Caco-2 (cell line): Measurements from ENCODE around the gene SLC25A39. TPM values are rescaled to one million over a fixed set of nuclear protein-coding genes. Genes with fewer than 3 reads are reported as not detected.

Experiments used
- BruUV-seq: library from RNA; stranded (reverse); fragments of 400-500 nt; replicated peaks from 2 replicates; lab custom pipeline; 2021; lab: Mats Ljungman, UMichigan
- CTCF ChIA-PET: fragments of 300-600 bp; sonication (Branson Sonifier 250); formaldehyde crosslinking; loops from one replicate; lab custom pipeline; 2022; ENCODE audit warnings: antibody characterized with exemption; lab: Charles Lee
- POLR2A ChIA-PET: fragments of 300-600 bp; sonication (Branson Sonifier 250); formaldehyde crosslinking; loops from one replicate; lab custom pipeline; 2022; ENCODE audit warnings: antibody characterized with exemption; lab: Charles Lee
- DNase-seq, 2 experiments: peaks; one replicate each; pipeline versions ENCODE4 v3.0.0 to v3.0.0-alpha.2; 2020 to 2022
- H3K27me3 ChIP-seq: replicated peaks from 2 replicates; pipeline ENCODE4 v1.6.0; 2011; ENCODE audit warnings: low read length; ENCODE audit not compliant: control insufficient read depth, insufficient read depth
- H3K36me3 ChIP-seq: 2 replicates; pipeline ENCODE4 v1.5.1; 2011; ENCODE audit warnings: low read length; ENCODE audit not compliant: control insufficient read depth, insufficient read depth
- H3K4me1 ChIP-seq: fragments of 250-450 bp; sonication (Bioruptor Pico); 2 replicates; pipeline ENCODE4 v1.5.1; 2020; ENCODE audit warnings: mild to moderate bottlenecking
- H3K4me3 ChIP-seq: 2 replicates; pipeline ENCODE4 v1.5.1; 2011; ENCODE audit warnings: low read depth, mild to moderate bottlenecking, control low read depth, low read length
- H3K9me3 ChIP-seq: fragments of 250-450 bp; sonication (Bioruptor Pico); 2 replicates; pipeline ENCODE4 v1.5.1; 2020; ENCODE audit warnings: mild to moderate bottlenecking, moderate library complexity
- H3K27ac Mint-ChIP-seq: one replicate; pipeline ENCODE4 v1.8.0; 2022; ENCODE audit warnings: mixed read lengths; ENCODE audit not compliant: unreplicated experiment
- H3K27me3 Mint-ChIP-seq: one replicate; pipeline ENCODE4 v1.8.0; 2022; ENCODE audit warnings: mixed read lengths; ENCODE audit not compliant: insufficient read depth, unreplicated experiment
- H3K36me3 Mint-ChIP-seq: one replicate; pipeline ENCODE4 v1.8.0; 2022; ENCODE audit warnings: mild to moderate bottlenecking, mixed read lengths; ENCODE audit not compliant: insufficient read depth, unreplicated experiment
- H3K4me1 Mint-ChIP-seq: one replicate; pipeline ENCODE4 v1.8.0; 2022; ENCODE audit warnings: low read depth, mixed read lengths; ENCODE audit not compliant: unreplicated experiment
- H3K4me3 Mint-ChIP-seq: one replicate; pipeline ENCODE4 v1.8.0; 2022; ENCODE audit warnings: mild to moderate bottlenecking, moderate library complexity, mixed read lengths; ENCODE audit not compliant: unreplicated experiment
- H3K9me3 Mint-ChIP-seq: one replicate; pipeline ENCODE4 v1.8.0; 2022; ENCODE audit warnings: mixed read lengths; ENCODE audit not compliant: unreplicated experiment
- intact Hi-C: fragments of 100-400 bp; cut with micrococcal nuclease; formaldehyde crosslinking; loops from one replicate; pipeline ENCODE4 v1.10.0; 2022; ENCODE audit not compliant: unreplicated experiment
- total RNA-seq: library from RNA; stranded (reverse); gene quantifications from 2 replicates; pipeline ENCODE4 v1.2.3, GENCODE V29; 2022
- TF ChIP-seq, protein P1 (sequence below), 2 experiments: fragments of 200-600 bp in 1 of 2; IDR thresholded peaks; 1 replicate in 1 of 2; 2 replicates in 1 of 2; pipeline versions ENCODE4 v1.5.1 to v1.8.0; 2011 to 2022; ENCODE audit warnings: antibody characterized with exemption in 1 of 2, control low read depth in 1 of 2, inconsistent platforms in 1 of 2, low read depth in 1 of 2, low read length in 1 of 2, mild to moderate bottlenecking in 1 of 2, moderate library complexity in 1 of 2; ENCODE audit not compliant: insufficient read depth in 1 of 2, severe bottlenecking in 1 of 2, unreplicated experiment in 1 of 2

The SLC25A39 gene
- total RNA-seq, 1 experiment from 2014 or later = 155 TPM

DNA sequence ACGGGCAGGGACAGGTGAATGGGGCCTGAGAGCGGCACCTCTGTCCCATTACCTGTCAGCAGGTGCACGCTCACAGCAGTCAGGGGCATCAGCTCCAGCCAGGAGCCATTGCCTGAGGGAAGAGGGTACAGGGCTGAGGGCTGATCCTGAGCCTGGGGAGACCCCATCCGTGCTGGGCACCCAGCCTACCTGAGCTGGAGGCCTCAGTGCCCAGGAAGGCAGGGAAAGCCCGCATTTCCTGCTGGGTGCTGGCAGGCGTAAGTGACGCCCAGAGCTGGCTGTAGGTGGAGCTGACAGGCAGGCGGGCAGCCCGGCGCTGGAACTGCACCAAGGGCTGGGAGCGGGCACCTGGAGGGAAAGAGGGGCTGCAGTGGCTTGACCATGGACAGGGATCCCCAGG, 31.6 kb upstream of the SLC25A39 start:
- peaks cover 11% of the 10 kb centered on the region for H3K4me1 Mint-ChIP-seq
- BruUV-seq = no TSS peak
- H3K27me3 ChIP-seq = no peaks in the 10 kb centered on the region
- no peaks in the 10 kb centered on the region for H3K9me3 ChIP-seq
- ChIA-PET POLR2A (no interaction called here), CTCF (interaction anchor here (1.1 to 1.3 kb wide), 3 partner anchors 20 to 167 kb away, joined by 3 to 11 read pairs (median 3); no protein-coding TSS in a partner anchor)
- no peak for DNase-seq
- no peak overlapping the region for H3K4me3 ChIP-seq
- H3K9me3 Mint-ChIP-seq = no peaks in the 10 kb centered on the region
- no peaks in the 10 kb centered on the region for H3K36me3 ChIP-seq
- no peak overlapping the region for H3K27ac Mint-ChIP-seq
- TF ChIP-seq, protein P1, sequence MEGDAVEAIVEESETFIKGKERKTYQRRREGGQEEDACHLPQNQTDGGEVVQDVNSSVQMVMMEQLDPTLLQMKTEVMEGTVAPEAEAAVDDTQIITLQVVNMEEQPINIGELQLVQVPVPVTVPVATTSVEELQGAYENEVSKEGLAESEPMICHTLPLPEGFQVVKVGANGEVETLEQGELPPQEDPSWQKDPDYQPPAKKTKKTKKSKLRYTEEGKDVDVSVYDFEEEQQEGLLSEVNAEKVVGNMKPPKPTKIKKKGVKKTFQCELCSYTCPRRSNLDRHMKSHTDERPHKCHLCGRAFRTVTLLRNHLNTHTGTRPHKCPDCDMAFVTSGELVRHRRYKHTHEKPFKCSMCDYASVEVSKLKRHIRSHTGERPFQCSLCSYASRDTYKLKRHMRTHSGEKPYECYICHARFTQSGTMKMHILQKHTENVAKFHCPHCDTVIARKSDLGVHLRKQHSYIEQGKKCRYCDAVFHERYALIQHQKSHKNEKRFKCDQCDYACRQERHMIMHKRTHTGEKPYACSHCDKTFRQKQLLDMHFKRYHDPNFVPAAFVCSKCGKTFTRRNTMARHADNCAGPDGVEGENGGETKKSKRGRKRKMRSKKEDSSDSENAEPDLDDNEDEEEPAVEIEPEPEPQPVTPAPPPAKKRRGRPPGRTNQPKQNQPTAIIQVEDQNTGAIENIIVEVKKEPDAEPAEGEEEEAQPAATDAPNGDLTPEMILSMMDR (IDR thresholded peaks at IDR 0.05; ENCODE audit: insufficient read depth in 1 of 2, low read depth in 1 of 2, low read length in 1 of 2, severe bottlenecking in 1 of 2, unreplicated experiment in 1 of 2) = no peak
- intact Hi-C loops = no loop called here
- H3K36me3 Mint-ChIP-seq = no peaks in the 10 kb centered on the region
- no peaks in the 10 kb centered on the region for H3K27me3 Mint-ChIP-seq
- H3K4me1 ChIP-seq = peaks cover 6% of the 10 kb centered on the region; the same call in 1 of the 2 replicates
- H3K4me3 Mint-ChIP-seq = no peak overlapping the region

GRCh38 chr17:44355642-44356099, 31.0 kb upstream of the SLC25A39 start:
- TF ChIP-seq, protein P1 (IDR thresholded peaks at IDR 0.05; ENCODE audit: insufficient read depth in 1 of 2, low read depth in 1 of 2, low read length in 1 of 2, severe bottlenecking in 1 of 2, unreplicated experiment in 1 of 2) = no peak
- no TSS peak for BruUV-seq
- H3K27me3 Mint-ChIP-seq = no peaks in the 10 kb centered on the region
- H3K36me3 ChIP-seq = peaks cover 2% of the 10 kb centered on the region; the same call in 1 of the 2 replicates
- H3K9me3 ChIP-seq = no peaks in the 10 kb centered on the region
- POLR2A ChIA-PET = no interaction called here
- no peaks in the 10 kb centered on the region for H3K36me3 Mint-ChIP-seq
- H3K4me3 Mint-ChIP-seq = no peak overlapping the region
- no peak overlapping the region for H3K27ac Mint-ChIP-seq
- no peaks in the 10 kb centered on the region for H3K27me3 ChIP-seq
- peaks cover under 1% of the 10 kb centered on the region; the same call in 1 of the 2 replicates for H3K4me1 ChIP-seq
- H3K4me3 ChIP-seq = no peak overlapping the region
- DNase-seq = no peak
- CTCF ChIA-PET = interaction anchor here (1.3 kb wide), 1 partner anchor 168 kb away, joined by 3 read pairs; no protein-coding TSS in a partner anchor
- intact Hi-C loops = no loop called here
- no peaks in the 10 kb centered on the region for H3K9me3 Mint-ChIP-seq
- peaks cover 5% of the 10 kb centered on the region for H3K4me1 Mint-ChIP-seq

DNA sequence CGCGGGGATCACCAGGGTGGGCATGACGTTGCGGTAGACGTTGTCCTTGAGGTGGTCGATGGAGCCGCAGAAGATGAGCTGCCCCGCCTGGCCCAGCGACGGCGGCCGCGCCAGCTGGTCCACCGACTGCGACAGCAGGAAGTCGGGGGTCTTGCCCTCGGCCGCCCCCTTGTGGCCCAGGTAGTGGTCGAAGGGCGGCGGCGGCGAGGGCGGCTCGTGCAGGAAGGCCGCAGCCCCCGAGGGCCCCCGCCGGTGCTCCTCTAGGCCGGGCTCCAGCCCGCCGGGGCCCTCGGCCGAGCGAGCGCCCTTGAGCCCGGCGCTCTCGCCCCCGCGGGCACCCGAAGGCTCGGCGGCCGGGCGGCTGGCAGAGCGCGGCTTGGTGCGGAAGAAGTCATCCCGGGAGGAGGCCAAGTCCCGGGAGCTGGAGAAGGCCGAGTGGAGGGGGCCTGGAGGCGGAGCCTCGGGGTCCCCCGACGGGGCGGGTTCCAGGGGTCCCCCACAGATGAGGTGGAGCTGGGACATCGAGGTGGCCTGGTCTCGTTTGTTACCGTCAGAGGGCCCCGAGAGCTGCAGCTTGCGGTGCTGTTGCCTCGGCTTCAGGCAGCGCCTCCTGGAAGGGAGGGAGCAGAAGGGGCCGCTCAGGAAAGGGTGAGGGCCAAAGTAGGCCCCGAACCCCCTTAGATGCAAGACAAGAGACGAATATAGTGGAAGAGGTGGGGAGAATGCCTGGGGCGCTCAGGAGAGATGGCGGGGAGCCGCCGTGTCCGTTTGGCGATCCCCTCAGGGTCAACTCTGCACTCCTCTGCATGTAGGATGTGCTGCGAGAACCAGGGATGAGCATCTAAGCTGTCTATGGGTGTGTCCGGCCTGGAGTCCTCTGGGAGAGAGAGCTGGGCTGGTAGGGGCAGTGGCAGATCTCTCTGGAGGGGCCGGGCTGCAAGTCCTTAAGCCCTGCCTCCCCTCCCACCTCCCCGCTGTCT, 30.2 kb upstream of the SLC25A39 start:
- no peak overlapping the region for H3K4me3 Mint-ChIP-seq
- H3K4me1 Mint-ChIP-seq = no peaks in the 10 kb centered on the region
- H3K27me3 Mint-ChIP-seq = no peaks in the 10 kb centered on the region
- BruUV-seq = no TSS peak
- TF ChIP-seq, protein P1 (IDR thresholded peaks at IDR 0.05; ENCODE audit: insufficient read depth in 1 of 2, low read depth in 1 of 2, low read length in 1 of 2, severe bottlenecking in 1 of 2, unreplicated experiment in 1 of 2) = no peak
- Histone ChIP-seq H3K36me3 (peaks cover 2% of the 10 kb centered on the region; the same call in 1 of the 2 replicates), H3K4me3 (no peak overlapping the region), H3K27me3 (no peaks in the 10 kb centered on the region), H3K4me1 (no peaks in the 10 kb centered on the region), H3K9me3 (no peaks in the 10 kb centered on the region)
- ChIA-PET POLR2A (no interaction called here), CTCF (interaction anchor here (0.6 kb wide), 1 partner anchor 65 kb away, joined by 8 read pairs; no protein-coding TSS in a partner anchor)
- H3K9me3 Mint-ChIP-seq = no peaks in the 10 kb centered on the region
- H3K27ac Mint-ChIP-seq = no peak overlapping the region
- intact Hi-C loops = no loop called here
- no peak for DNase-seq
- no peaks in the 10 kb centered on the region for H3K36me3 Mint-ChIP-seq
